GM12865 (cell line): ENCODE results near the gene EMX1.
A peak's percentile ranks its signal among the peaks of the same experiment; 100 is the strongest.

Source experiments
- DNase-seq: peaks from one replicate; pipeline ENCODE4 v3.0.0; 2010; ENCODE audit warnings: low read depth
- H3K4me3 ChIP-seq: 2 replicates; pipeline ENCODE4 v1.5.1; 2011; ENCODE audit warnings: mild to moderate bottlenecking, low read depth, low read length, control low read depth
- TF ChIP-seq, protein P1 (sequence below): IDR thresholded peaks from 2 replicates; pipeline ENCODE4 v1.5.1; 2011; ENCODE audit warnings: low read length, control low read depth, low read depth, inconsistent platforms; ENCODE audit not compliant: insufficient read depth; ENCODE audit errors: missing control alignments

Gene EMX1

DNA sequence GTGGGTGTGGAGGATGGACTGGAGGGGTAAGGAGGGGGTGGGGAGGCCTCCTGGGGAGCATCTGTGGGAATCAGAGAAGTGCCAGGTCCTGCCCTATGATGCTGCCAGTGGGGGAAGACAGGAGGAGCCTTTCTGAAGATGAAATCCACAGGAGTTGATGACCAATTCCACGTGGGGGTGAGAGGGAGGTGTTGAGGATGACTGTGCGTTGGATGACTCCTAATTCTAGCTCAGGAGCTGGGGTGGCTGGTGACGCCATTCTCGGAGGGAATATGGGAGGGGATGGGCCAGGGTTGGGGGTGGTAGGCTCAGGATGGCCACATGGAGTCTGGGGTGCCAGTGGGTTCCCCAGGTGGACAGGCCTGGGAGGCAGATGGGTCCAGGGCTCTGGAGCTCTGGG is 32.3 kb downstream of the EMX1 start:
- no peak for DNase-seq
- TF ChIP-seq, protein P1, sequence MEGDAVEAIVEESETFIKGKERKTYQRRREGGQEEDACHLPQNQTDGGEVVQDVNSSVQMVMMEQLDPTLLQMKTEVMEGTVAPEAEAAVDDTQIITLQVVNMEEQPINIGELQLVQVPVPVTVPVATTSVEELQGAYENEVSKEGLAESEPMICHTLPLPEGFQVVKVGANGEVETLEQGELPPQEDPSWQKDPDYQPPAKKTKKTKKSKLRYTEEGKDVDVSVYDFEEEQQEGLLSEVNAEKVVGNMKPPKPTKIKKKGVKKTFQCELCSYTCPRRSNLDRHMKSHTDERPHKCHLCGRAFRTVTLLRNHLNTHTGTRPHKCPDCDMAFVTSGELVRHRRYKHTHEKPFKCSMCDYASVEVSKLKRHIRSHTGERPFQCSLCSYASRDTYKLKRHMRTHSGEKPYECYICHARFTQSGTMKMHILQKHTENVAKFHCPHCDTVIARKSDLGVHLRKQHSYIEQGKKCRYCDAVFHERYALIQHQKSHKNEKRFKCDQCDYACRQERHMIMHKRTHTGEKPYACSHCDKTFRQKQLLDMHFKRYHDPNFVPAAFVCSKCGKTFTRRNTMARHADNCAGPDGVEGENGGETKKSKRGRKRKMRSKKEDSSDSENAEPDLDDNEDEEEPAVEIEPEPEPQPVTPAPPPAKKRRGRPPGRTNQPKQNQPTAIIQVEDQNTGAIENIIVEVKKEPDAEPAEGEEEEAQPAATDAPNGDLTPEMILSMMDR, result no peak
- H3K4me3 ChIP-seq, result no peak overlapping the region

- TF ChIP-seq, protein P1, result no peak
- no peak for DNase-seq
- H3K4me3 ChIP-seq, result no peak overlapping the region
Measured at GRCh38 chr2:72950558-72951255, 33.4 kb downstream of the EMX1 start.

DNA sequence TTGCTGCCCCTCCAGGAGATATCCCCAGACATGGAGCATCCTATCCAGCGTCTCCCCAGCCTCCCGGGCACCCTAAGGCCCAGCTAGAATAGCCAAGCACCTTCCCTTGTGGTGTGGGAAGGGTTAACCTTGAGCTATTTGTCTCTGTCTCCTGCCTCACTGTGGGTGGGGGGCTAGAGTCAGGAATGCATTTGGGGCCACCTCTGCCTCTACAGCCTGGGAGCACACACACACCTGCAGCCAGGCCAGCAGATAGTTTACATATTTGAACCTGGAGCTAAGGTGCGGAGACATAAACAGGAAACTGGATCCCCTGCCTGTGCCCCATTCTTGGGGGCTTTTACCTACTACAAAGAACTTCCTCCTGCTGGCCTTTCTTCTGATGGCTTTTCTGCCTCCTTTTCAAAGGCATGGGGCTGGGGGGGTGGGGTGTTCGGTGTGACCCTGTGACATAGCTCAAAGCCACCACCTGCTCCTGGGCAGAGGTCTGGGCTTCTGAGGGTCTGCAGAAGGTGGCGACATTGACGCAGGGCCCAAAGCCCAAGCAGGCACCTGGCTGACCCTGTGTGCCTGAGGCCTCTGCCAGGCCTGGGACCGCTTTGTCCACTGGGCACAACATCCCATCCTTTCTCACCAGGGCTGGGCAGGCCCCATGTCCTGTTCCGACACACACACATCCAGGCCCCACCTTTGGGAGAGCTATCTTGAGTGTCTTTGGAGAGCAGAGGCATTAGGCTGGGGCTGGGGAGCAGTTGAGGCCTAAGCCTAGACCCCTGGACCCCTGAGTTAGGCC is 34.2 kb downstream of the EMX1 start:
- no peak overlapping the region for H3K4me3 ChIP-seq
- TF ChIP-seq, protein P1, result no peak
- no peak for DNase-seq

DNA sequence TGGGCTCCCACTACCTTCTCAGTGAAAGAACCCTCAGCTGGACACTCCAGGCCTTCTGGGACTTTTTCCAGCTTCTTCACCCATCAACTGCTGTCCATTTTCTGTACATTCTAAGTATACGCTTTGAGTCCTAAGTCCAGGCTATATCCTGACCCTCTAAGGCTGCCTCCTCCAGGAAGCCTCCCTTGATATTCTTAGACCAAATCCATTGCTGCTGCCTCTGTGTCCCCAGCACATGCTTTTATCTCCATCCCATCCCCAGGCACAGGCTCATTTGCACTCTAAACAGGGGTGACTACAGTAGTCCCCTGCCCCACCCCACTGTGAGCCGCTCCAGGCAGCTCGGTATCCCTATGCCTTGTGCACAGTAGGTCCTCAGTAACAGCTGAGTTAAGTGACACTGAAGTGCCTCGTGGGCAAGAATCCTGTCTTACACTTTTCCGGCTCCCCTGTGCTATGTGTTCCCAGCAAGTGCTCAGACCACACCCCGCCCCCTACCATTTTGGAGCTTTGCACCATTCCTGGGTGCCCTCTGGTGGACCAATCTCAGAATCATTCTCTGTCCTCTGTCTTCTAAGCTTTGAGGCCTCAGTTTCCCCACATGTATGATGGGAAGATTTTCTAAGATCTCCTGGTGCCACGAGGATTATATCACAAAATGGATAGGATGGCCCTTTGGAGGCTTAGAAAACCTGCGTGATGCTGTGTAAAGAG is 34.9 kb downstream of the EMX1 start:
- DNase-seq, result no peak
- TF ChIP-seq, protein P1, result no peak
- H3K4me3 ChIP-seq, result no peak overlapping the region

DNA sequence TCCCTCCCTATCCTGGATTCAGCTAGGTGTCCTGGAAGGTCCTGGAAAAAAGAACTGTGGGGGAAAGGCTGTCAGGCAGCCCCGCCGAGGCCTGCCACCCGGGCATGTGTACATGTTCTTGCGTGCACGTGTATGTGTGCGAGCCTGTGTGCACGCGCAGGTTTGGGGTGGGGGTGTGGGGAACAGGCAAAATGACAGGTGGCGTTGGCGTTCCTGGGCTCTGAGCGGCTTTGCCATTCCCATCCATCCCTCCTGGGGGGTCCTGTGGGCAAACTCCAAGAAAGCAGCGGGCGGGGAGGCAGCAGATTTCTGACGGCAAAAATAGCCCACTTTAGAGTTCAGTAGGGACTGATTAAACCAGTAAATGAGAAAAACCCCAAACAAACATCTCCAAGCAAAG is 35.6 kb downstream of the EMX1 start:
- DNase-seq, result no peak
- TF ChIP-seq, protein P1, result no peak
- H3K4me3 ChIP-seq, result no peak overlapping the region

DNA sequence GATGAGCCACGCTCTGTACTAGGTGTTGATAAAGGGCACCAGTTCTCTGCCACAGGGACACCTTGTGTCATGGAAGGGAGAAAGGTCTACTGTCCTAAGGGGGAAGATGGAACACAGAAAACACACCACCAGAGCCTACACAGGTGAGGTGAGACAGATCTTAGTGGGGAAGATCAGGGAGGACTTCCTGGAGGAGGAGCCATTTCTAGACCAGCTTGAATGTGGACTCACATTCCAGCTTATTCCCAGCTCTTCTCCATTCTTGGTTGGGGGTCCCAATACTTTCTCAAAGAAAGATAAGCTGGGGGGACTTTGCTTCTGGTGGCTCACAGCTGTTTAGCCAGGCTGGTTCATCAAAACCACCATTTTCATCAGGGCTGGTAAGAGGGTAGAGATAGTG is 36.2 kb downstream of the EMX1 start:
- TF ChIP-seq, protein P1, result no peak
- H3K4me3 ChIP-seq, result peak overlapping the region; percentile 39; the same call in 1 of the 2 replicates
- DNase-seq, result no peak
